Thyroid gland (tissue), 4 donors: ENCODE data around the gene TOR1A.

Experiments used
- CTCF ChIP-seq, 6 experiments: fragments of 200-600 bp in 3 of 6; fragments of 450-650 bp in 3 of 6; sonication (generic) in 3 of 6; IDR thresholded peaks; one replicate each; pipeline ENCODE4 v1.5.1; 2016 to 2019; ENCODE audit warnings: antibody characterized with exemption in 6 of 6, mild to moderate bottlenecking in 2 of 6, inconsistent platforms in 1 of 6, moderate library complexity in 1 of 6
- POLR2A ChIP-seq, 2 donors: fragments of 450-650 bp; IDR thresholded peaks; one replicate each; pipeline ENCODE4 v1.6.1; 2017; ENCODE audit warnings: antibody characterized with exemption in 2 of 2, mild to moderate bottlenecking in 2 of 2, moderate library complexity in 1 of 2

GRCh38 chr9:129835128-129835859, 11.4 kb upstream of the TOR1A start, which contains the start of the genes C9orf78 and USP20:
- TF ChIP-seq CTCF (IDR thresholded peaks at IDR 0.05) (no peak), POLR2A (IDR thresholded peaks at IDR 0.05) (peak; percentile 44 to 97)
